Uterus (tissue), 4 donors: ENCODE measurements around the gene SHB. TPM values are rescaled to one million over a fixed set of nuclear protein-coding genes. Genes with fewer than 3 reads are reported as not detected.
"Not testable (repeated sequence)": the region's sequence is repeated elsewhere in the genome, so short reads cannot be mapped to it uniquely, and the experiment has no call there.

ENCODE experiments used
- DNase-seq, 2 donors: peaks; one replicate each; pipeline ENCODE4 v3.0.0-alpha.2; 2019 to 2020
- H3K27ac ChIP-seq, 2 donors: fragments of 200-600 bp; sonication (generic); 1 replicate in 1 of 2; 2 replicates in 1 of 2; pipeline ENCODE4 v1.5.1; 2016 to 2018
- H3K27me3 ChIP-seq, 2 donors: fragments of 200-600 bp; sonication (generic); one replicate each; pipeline ENCODE4 v1.5.1; 2018 to 2019; ENCODE audit warnings: control low read depth in 1 of 2
- H3K36me3 ChIP-seq, 2 donors: fragments of 200-600 bp; sonication (generic); one replicate each; pipeline ENCODE4 v1.5.1; 2019; ENCODE audit warnings: control low read depth in 1 of 2
- H3K4me1 ChIP-seq, 2 donors: fragments of 200-600 bp; sonication (generic); one replicate each; pipeline ENCODE4 v1.5.1; 2018 to 2019; ENCODE audit warnings: control low read depth in 1 of 2
- H3K4me3 ChIP-seq, 2 donors: fragments of 200-600 bp; sonication (generic); 1 replicate in 1 of 2; 2 replicates in 1 of 2; pipeline ENCODE4 v1.5.1; 2018 to 2019; ENCODE audit warnings: mild to moderate bottlenecking in 1 of 2
- H3K9me3 ChIP-seq, 2 donors: fragments of 200-600 bp; sonication (generic); one replicate each; pipeline ENCODE4 v1.5.1; 2019; ENCODE audit warnings: control low read depth in 1 of 2
- POLR2A ChIP-seq, 2 donors: fragments of 450-650 bp; IDR thresholded peaks; one replicate each; pipeline ENCODE4 v1.6.1; 2016; ENCODE audit warnings: antibody characterized with exemption in 2 of 2, mild to moderate bottlenecking in 1 of 2, moderate library complexity in 1 of 2
- intact Hi-C: fragments of 100-400 bp; cut with DNase I; formaldehyde crosslinking; loops from one replicate; pipeline ENCODE4 v1.15.1; 2023; ENCODE audit warnings: low total_unique reads
- total RNA-seq, 4 donors: library from RNA; depleted of rRNA in 3 of 4; stranded (reverse); fragments of >200 nt in 3 of 4; gene quantifications; one replicate each; pipeline versions ENCODE4 v1.1.0 to v1.2.4, GENCODE V29; 2014 to 2023
- TF ChIP-seq, protein P1 (sequence below), 4 experiments: fragments of 200-600 bp in 2 of 4; fragments of 450-650 bp in 2 of 4; sonication (generic) in 2 of 4; IDR thresholded peaks; one replicate each; pipeline ENCODE4 v1.5.1; 2016 to 2019; ENCODE audit warnings: antibody characterized with exemption in 4 of 4, mild to moderate bottlenecking in 2 of 4, moderate library complexity in 1 of 4
- donor health status: DM: yes; HTN: yes; CAD: no.

Gene SHB
- total RNA-seq, 4 donors from 2014 or later: 3.5 to 19.6 (median 7.3) TPM

DNA sequence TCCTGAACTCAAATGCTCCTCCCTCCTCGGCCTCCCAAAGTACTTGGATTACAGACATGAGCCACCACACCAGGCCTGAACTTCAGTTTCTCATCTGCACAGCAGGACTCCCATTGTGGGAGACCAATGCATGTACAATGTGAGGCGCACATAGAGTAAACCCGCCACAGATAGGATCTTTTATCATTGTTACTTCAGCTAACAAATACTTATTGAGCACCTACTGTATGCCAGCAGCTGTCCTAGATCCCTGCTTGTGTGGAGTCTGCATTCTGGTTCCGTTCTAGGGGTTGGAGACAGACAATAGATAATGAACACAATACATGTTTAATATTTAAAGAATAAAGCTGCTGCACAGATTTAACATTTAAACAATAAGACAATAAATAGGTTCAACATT, 158.8 kb downstream of the SHB start:
- Histone ChIP-seq H3K27ac (no peak overlapping the region), H3K27me3 (no peaks in the 10 kb centered on the region), H3K9me3 (no peaks in the 10 kb centered on the region), H3K36me3 (no peaks in the 10 kb centered on the region), H3K4me1 (peaks cover 0 to under 1% of the 10 kb centered on the region in 2 donors), H3K4me3 (no peak overlapping the region)
- TF ChIP-seq, protein P1, sequence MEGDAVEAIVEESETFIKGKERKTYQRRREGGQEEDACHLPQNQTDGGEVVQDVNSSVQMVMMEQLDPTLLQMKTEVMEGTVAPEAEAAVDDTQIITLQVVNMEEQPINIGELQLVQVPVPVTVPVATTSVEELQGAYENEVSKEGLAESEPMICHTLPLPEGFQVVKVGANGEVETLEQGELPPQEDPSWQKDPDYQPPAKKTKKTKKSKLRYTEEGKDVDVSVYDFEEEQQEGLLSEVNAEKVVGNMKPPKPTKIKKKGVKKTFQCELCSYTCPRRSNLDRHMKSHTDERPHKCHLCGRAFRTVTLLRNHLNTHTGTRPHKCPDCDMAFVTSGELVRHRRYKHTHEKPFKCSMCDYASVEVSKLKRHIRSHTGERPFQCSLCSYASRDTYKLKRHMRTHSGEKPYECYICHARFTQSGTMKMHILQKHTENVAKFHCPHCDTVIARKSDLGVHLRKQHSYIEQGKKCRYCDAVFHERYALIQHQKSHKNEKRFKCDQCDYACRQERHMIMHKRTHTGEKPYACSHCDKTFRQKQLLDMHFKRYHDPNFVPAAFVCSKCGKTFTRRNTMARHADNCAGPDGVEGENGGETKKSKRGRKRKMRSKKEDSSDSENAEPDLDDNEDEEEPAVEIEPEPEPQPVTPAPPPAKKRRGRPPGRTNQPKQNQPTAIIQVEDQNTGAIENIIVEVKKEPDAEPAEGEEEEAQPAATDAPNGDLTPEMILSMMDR (IDR thresholded peaks at IDR 0.05): no peak
- TF ChIP-seq POLR2A (IDR thresholded peaks at IDR 0.05): no peak
- DNase-seq: no peak
- intact Hi-C loops: loop anchor here (5.0 to 10.0 kb wide), 3 partner anchors 155 to 452 kb away; partner anchors contain the start of gene SHB

GRCh38 chr9:37909836-37910235, 159.2 kb downstream of the SHB start:
- intact Hi-C loops: loop anchor here (5.0 to 10.0 kb wide), 4 partner anchors 155 to 452 kb away; partner anchors contain the start of gene SHB
- DNase-seq, H3K4me3 ChIP-seq, H3K36me3 ChIP-seq, H3K4me1 ChIP-seq, H3K9me3 ChIP-seq, H3K27ac ChIP-seq, H3K27me3 ChIP-seq: not testable (repeated sequence)

GRCh38 chr9:37909326-37909725, 159.7 kb downstream of the SHB start:
- intact Hi-C loops: loop anchor here (5.0 kb wide), 1 partner anchor 443 kb away; no protein-coding TSS in a partner anchor
- peaks cover 0 to 6% of the 10 kb centered on the region in 2 donors for H3K4me1 ChIP-seq
- H3K27ac ChIP-seq: no peak overlapping the region

GRCh38 chr9:37908698-37909186, 160.3 kb downstream of the SHB start:
- Histone ChIP-seq H3K27me3 (no peaks in the 10 kb centered on the region), H3K36me3 (no peaks in the 10 kb centered on the region), H3K4me3 (no peak overlapping the region), H3K27ac (no peak overlapping the region), H3K4me1 (peaks cover 0 to 6% of the 10 kb centered on the region in 2 donors), H3K9me3 (no peaks in the 10 kb centered on the region)
- intact Hi-C loops: loop anchor here (5.0 kb wide), 1 partner anchor 444 kb away; no protein-coding TSS in a partner anchor
- DNase-seq: no peak
- TF ChIP-seq, protein P1 (IDR thresholded peaks at IDR 0.05): no peak
- no peak for TF ChIP-seq POLR2A (IDR thresholded peaks at IDR 0.05)

More at GRCh38 chr9:37909326-37909725, 159.7 kb downstream of the SHB start:
- DNase-seq: no peak
- TF ChIP-seq, protein P1 (IDR thresholded peaks at IDR 0.05): no peak
- TF ChIP-seq POLR2A (IDR thresholded peaks at IDR 0.05): no peak
- H3K27me3 ChIP-seq: no peaks in the 10 kb centered on the region
- H3K36me3 ChIP-seq: no peaks in the 10 kb centered on the region
- H3K4me3 ChIP-seq: no peak overlapping the region
- H3K9me3 ChIP-seq: no peaks in the 10 kb centered on the region

DNA sequence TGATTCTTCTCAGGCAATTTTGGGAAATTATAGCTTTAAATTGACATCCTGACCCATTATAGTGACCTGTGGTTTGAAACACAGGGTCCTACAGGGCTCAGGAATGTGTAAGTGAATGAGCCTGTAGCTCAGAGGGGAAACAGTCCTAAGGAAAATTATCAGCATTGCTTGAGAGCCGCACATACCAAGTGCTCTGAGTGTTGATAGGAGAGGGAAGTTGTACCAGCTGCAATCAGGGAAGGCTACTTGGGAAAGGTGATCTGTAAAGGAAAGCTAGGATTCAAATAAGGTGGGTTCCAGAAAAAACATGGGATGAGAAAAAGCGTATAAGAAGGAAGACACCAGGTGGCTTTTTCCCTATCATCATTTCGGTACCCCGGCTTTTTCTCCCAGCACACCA, 160.7 kb downstream of the SHB start:
- H3K36me3 ChIP-seq: no peaks in the 10 kb centered on the region
- no peaks in the 10 kb centered on the region for H3K9me3 ChIP-seq
- no peaks in the 10 kb centered on the region for H3K27me3 ChIP-seq
- H3K4me1 ChIP-seq: peaks cover 0 to 6% of the 10 kb centered on the region in 2 donors
- no peak overlapping the region for H3K4me3 ChIP-seq
- no peak for TF ChIP-seq POLR2A (IDR thresholded peaks at IDR 0.05)
- TF ChIP-seq, protein P1 (IDR thresholded peaks at IDR 0.05): no peak
- no peak overlapping the region for H3K27ac ChIP-seq
- DNase-seq: no peak
- intact Hi-C loops: loop anchor here (5.0 kb wide), 1 partner anchor 444 kb away; no protein-coding TSS in a partner anchor
